WTC11 (cell line): ENCODE results near the gene SAMD4A.

Experiments used
- ATF1 ChIP-seq: sonication (generic); formaldehyde crosslinking; IDR thresholded peaks from 2 replicates; pipeline ENCODE4 v1.8.1; 2023; ENCODE audit warnings: mild to moderate bottlenecking, moderate library complexity, missing genetic modification reagents
- CTCF ChIP-seq: fragments of 200-600 bp; IDR thresholded peaks from 2 replicates; pipeline ENCODE4 v1.8.0; 2022; ENCODE audit warnings: antibody characterized with exemption
- ELF4 ChIP-seq: sonication (generic); formaldehyde crosslinking; IDR thresholded peaks from 2 replicates; pipeline ENCODE4 v1.8.1; 2022; ENCODE audit warnings: low read depth, mild to moderate bottlenecking, moderate library complexity, missing genetic modification reagents
- FOXK1 ChIP-seq: sonication (generic); formaldehyde crosslinking; IDR thresholded peaks from 2 replicates; pipeline ENCODE4 v1.8.0; 2022; ENCODE audit warnings: mild to moderate bottlenecking, moderate library complexity, missing genetic modification reagents
- MAX ChIP-seq: sonication (generic); formaldehyde crosslinking; IDR thresholded peaks from 2 replicates; pipeline ENCODE4 v1.8.0; 2022; ENCODE audit warnings: mild to moderate bottlenecking, missing genetic modification reagents

DNA sequence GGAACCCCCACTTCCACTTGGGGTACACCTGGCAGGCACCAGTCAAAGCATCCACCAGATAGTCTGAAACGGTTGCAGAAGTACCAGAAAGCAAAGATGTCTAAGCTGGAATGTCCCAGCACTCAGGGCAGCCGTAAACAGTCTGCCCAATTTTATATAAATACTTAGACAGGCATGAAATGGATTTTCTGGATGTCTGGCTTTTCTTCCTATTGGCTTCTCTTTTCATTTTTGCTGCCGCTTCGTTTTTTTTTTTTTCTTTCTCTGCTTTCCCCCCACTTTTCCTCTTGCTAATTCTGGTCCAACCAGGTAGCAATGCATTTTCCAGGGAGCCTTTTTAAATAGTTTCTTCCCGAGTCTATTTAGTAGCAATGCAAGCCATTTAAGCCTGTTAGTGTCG lies 168.0 kb downstream of the SAMD4A start:
- TF ChIP-seq CTCF (no peak), ATF1 (CRISPR knock-in tag) (no peak), MAX (CRISPR knock-in tag) (no peak), ELF4 (CRISPR knock-in tag) (no peak), FOXK1 (CRISPR knock-in tag) (no peak)
